Measurements from ENCODE around the gene SLC22A17. TPM values are rescaled to one million over a fixed set of nuclear protein-coding genes. Genes with fewer than 3 reads are reported as not detected.

SLC22A17 gene
- total RNA-seq, 1 experiment from 2014 or later = not detected

GRCh38 chr14:23324993-23325392, 27.7 kb downstream of the SLC22A17 start:
- no peak for TF ChIP-seq EZH2 (IDR thresholded peaks at IDR 0.05; ENCODE audit: low read depth)
- TF ChIP-seq CTCF (conservative IDR thresholded peaks at IDR 0.05) = no peak
- Histone ChIP-seq H3K9me2 (ENCODE audit: insufficient read depth) (no peaks in the 10 kb centered on the region), H3K27me3 (ENCODE audit: insufficient read depth, low read depth) (no peaks in the 10 kb centered on the region), H2AFZ (no peak overlapping the region), H4K20me1 (ENCODE audit: insufficient read depth) (no peaks in the 10 kb centered on the region), H3K9me3 (ENCODE audit: insufficient read depth, low read depth) (no peaks in the 10 kb centered on the region), H3K36me3 (ENCODE audit: low read depth) (peaks cover 20% of the 10 kb centered on the region; the same call in 1 of the 2 replicates), H3K4me3 (no peak overlapping the region), H3F3A (ENCODE audit: insufficient read depth, low read depth) (peaks cover 27% of the 10 kb centered on the region; the same call in 1 of the 2 replicates), H3K79me2 (ENCODE audit: low read depth) (peaks cover 24% of the 10 kb centered on the region), H3K27ac (no peak overlapping the region), H3K4me2 (no peak overlapping the region), H3K4me1 (replicated peaks; ENCODE audit: insufficient read depth) (peaks cover 15% of the 10 kb centered on the region)
- ChIA-PET CTCF (no interaction called here), POLR2A (ENCODE audit: unreplicated experiment) (no interaction called here)
- no peak for DNase-seq
- intact Hi-C loops (cut with micrococcal nuclease; ENCODE audit: unreplicated experiment) = loop anchor here (5.0 kb wide), 2 partner anchors 142 to 232 kb away; partner anchors contain the start of genes NGDN and THTPA
- BruUV-seq (replicated peaks) = no TSS peak

- DNase-seq = no peak
- Histone ChIP-seq H3K9me3 (ENCODE audit: insufficient read depth, low read depth) (no peaks in the 10 kb centered on the region), H3K36me3 (ENCODE audit: low read depth) (peaks cover 20% of the 10 kb centered on the region; the same call in 1 of the 2 replicates), H3K4me1 (replicated peaks; ENCODE audit: insufficient read depth) (peaks cover 15% of the 10 kb centered on the region), H3K4me3 (no peak overlapping the region), H2AFZ (no peak overlapping the region), H3K79me2 (ENCODE audit: low read depth) (peaks cover 24% of the 10 kb centered on the region), H4K20me1 (ENCODE audit: insufficient read depth) (no peaks in the 10 kb centered on the region), H3K27ac (no peak overlapping the region), H3K4me2 (no peak overlapping the region), H3F3A (ENCODE audit: insufficient read depth, low read depth) (peaks cover 27% of the 10 kb centered on the region; the same call in 1 of the 2 replicates), H3K9me2 (ENCODE audit: insufficient read depth) (no peaks in the 10 kb centered on the region), H3K27me3 (ENCODE audit: insufficient read depth, low read depth) (no peaks in the 10 kb centered on the region)
- POLR2A ChIA-PET (ENCODE audit: unreplicated experiment) = no interaction called here
- CTCF ChIA-PET = no interaction called here
- intact Hi-C loops (cut with micrococcal nuclease; ENCODE audit: unreplicated experiment) = loop anchor here (5.0 kb wide), 1 partner anchor 143 kb away; the partner anchor contains the start of gene NGDN
- TF ChIP-seq EZH2 (IDR thresholded peaks at IDR 0.05; ENCODE audit: low read depth) = no peak
- TF ChIP-seq CTCF (conservative IDR thresholded peaks at IDR 0.05) = no peak
- no TSS peak for BruUV-seq (replicated peaks)
Measured at GRCh38 chr14:23324455-23324846, 28.2 kb downstream of the SLC22A17 start.

- no peak for TF ChIP-seq EZH2 (IDR thresholded peaks at IDR 0.05; ENCODE audit: low read depth)
- no peak for TF ChIP-seq CTCF (conservative IDR thresholded peaks at IDR 0.05)
- ChIA-PET POLR2A (ENCODE audit: unreplicated experiment) (interaction anchor here (0.6 kb wide), 1 partner anchor 17 kb away, joined by 7 read pairs; the partner anchor contains the start of gene BCL2L2), CTCF (interaction anchor here (1.2 kb wide), 1 partner anchor 203 kb away, joined by 3 read pairs; no protein-coding TSS in a partner anchor)
- Histone ChIP-seq H3F3A (ENCODE audit: insufficient read depth, low read depth) (peaks cover 27% of the 10 kb centered on the region; the same call in 1 of the 2 replicates), H3K4me3 (no peak overlapping the region), H3K27me3 (ENCODE audit: insufficient read depth, low read depth) (no peaks in the 10 kb centered on the region), H3K4me2 (no peak overlapping the region), H3K9me2 (ENCODE audit: insufficient read depth) (no peaks in the 10 kb centered on the region), H3K36me3 (ENCODE audit: low read depth) (peaks cover 20% of the 10 kb centered on the region; the same call in 1 of the 2 replicates), H3K9me3 (ENCODE audit: insufficient read depth, low read depth) (no peaks in the 10 kb centered on the region), H3K27ac (no peak overlapping the region), H3K4me1 (replicated peaks; ENCODE audit: insufficient read depth) (peaks cover 15% of the 10 kb centered on the region), H2AFZ (no peak overlapping the region), H3K79me2 (ENCODE audit: low read depth) (peaks cover 24% of the 10 kb centered on the region), H4K20me1 (ENCODE audit: insufficient read depth) (no peaks in the 10 kb centered on the region)
- TSS peak; percentile 15 for BruUV-seq (replicated peaks)
- no peak for DNase-seq
- intact Hi-C loops (cut with micrococcal nuclease; ENCODE audit: unreplicated experiment) = loop anchor here (5.0 kb wide), 1 partner anchor 143 kb away; the partner anchor contains the start of gene NGDN
Measured at GRCh38 chr14:23323838-23324454, 28.7 kb downstream of the SLC22A17 start.
